ENCODE results near the gene EVL.

DNA sequence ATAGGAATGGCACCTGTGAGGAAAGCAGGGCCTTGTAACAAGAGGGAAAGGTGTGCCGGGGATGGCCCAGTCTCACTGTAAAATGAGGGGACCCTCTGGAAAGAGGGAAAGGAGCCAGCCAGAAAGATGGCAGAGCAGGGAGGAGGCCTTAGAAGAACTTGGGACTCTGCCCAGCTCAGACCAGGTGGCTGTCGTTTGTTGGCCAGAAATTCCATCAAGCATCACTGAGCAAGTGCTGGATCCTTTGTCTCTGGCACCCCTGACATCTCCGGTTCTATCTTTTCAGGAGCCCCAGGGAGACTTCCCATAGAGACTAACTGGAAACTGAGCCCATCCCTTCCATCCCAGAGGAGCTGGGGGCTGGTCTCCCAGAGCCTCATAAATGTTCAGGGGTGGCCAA is 50.9 kb downstream of the EVL start:
- TF ChIP-seq, protein P1, sequence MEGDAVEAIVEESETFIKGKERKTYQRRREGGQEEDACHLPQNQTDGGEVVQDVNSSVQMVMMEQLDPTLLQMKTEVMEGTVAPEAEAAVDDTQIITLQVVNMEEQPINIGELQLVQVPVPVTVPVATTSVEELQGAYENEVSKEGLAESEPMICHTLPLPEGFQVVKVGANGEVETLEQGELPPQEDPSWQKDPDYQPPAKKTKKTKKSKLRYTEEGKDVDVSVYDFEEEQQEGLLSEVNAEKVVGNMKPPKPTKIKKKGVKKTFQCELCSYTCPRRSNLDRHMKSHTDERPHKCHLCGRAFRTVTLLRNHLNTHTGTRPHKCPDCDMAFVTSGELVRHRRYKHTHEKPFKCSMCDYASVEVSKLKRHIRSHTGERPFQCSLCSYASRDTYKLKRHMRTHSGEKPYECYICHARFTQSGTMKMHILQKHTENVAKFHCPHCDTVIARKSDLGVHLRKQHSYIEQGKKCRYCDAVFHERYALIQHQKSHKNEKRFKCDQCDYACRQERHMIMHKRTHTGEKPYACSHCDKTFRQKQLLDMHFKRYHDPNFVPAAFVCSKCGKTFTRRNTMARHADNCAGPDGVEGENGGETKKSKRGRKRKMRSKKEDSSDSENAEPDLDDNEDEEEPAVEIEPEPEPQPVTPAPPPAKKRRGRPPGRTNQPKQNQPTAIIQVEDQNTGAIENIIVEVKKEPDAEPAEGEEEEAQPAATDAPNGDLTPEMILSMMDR (IDR thresholded peaks at IDR 0.05) = no peak
- no peak for TF ChIP-seq POLR2A (IDR thresholded peaks at IDR 0.05)
